ENCODE data around the gene WWTR1.

The WWTR1 gene

DNA sequence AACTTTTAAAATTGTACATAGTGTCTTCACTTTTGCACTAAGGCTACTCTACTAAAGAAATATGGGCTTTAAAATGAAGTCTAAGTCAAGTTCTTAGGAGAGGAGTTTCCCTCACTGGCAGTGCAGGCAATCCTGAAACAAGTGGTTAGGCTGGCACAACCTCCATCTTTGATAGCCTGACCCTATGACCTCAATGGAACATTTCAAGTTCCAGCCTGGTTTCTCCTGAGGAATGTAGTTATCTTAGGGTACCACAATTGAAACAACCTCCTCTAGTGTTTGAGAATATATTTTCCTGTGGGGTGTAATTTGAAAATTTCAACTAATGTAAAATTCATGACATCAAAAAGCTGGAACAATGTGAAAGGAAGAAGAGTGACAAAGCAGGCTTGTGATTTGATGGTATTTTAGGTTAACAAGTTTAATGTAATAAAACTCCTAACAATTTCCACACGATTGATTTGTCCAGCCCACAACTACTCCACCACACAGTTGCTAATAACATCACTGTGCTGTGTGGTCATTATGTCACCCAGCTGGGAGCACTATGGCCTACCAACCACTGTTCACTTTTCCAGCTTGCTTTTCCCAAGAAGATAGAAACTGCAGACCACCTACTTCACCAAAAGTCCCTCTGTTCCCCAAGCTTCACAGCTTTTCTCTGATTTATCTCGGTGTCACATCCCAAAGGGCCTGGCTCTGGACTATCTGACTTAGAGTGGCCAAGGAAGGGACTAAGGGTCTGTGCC, 1.8 kb downstream of the WWTR1 start:
- DNase-seq (ENCODE audit: low spot score): peak; percentile 35

- DNase-seq (ENCODE audit: low spot score): peak; percentile 40
Measured at GRCh38 chr3:149654188-149654601, 3.6 kb downstream of the WWTR1 start.

DNA sequence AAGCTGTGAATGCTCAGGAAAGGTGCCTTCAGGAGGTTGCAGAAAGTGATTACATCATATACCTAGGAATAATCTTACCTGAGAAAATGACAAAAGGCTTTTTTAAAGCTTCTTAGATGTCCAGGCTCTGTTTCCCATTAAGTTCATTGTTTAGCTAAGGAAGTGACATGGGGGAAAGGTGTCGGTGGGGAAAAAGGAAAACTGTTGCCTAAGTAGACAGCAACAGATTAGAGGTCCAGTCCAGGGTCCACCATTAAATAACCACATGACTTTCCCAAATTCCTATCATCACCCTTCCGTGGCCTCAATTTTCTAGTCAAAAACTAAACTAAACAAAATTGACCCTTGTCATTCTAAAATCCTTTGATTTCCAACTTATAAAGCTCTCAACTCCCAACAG, 4.3 kb downstream of the WWTR1 start:
- DNase-seq (ENCODE audit: low spot score): no peak

- DNase-seq (ENCODE audit: low spot score): no peak
Measured at GRCh38 chr3:149653136-149653535, 4.7 kb downstream of the WWTR1 start.

- DNase-seq (ENCODE audit: low spot score): no peak
Measured at GRCh38 chr3:149650828-149651227, 7.0 kb downstream of the WWTR1 start.

DNA sequence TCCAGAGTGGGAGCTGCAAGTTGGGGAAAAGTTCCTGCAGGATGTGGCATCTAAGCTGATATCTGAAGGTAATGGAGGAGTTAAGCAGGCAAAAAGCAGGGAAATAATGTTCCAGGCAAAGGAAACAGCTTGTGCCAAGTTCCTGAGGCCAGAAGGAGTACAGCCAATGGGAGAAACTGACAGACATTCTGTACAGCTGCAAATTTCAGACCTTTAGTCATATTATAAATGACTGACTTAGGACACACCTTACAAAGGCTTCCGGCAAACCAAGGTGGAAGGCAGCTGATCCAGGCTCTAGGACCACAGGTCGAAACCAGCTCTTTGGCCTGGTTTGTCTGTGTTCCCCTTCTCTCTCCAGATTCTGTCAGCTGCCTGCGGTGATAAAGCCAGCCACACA, 9.3 kb downstream of the WWTR1 start:
- no peak for DNase-seq (ENCODE audit: low spot score)

- DNase-seq (ENCODE audit: low spot score): no peak
Measured at GRCh38 chr3:149647812-149648211, 10.0 kb downstream of the WWTR1 start.

- no peak for DNase-seq (ENCODE audit: low spot score)
Measured at GRCh38 chr3:149647285-149647684, 10.5 kb downstream of the WWTR1 start.

DNA sequence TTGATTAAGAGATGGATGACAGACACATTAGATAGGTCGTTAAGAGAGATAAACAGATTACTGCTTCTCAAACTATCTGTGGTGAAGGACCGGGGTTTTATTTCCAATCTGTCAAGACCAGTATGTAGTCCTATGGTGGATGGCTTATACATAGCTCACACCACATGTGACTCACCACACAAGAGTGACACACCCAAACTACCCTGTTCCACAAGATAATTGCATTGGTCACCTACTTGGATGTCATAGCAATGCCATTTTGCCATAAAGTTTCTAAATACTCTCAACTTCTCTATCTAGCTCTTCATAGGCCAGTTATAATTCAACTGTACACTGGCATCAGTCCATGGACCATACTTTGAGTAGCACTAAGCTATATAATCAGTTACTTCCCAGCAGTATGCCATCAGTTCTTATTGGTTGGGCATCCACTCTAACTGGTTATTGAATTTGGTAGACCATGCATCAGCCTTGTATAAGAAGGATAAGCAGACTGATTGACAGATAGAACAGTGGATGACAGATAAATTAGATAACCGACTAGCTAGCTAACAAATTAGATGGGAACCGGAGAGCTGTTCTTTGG, 11.6 kb downstream of the WWTR1 start:
- DNase-seq (ENCODE audit: low spot score): no peak

- DNase-seq (ENCODE audit: low spot score): no peak
Measured at GRCh38 chr3:149643963-149644362, 13.9 kb downstream of the WWTR1 start.

DNA sequence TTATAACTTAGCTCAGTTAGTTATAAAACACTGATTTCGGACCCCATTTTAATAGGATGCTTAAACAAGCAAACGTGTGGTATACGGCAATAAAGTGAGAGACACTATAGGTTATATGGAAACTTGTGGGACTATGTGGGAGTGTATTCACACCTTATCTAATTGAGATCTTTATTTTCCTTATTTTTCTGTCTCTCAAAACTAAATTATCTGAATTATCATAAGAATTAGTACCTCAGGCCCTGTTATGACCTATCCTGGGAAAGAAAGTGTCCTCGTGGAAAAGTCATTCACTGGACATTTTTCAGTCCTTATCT, 14.4 kb downstream of the WWTR1 start:
- no peak for DNase-seq (ENCODE audit: low spot score)

DNA sequence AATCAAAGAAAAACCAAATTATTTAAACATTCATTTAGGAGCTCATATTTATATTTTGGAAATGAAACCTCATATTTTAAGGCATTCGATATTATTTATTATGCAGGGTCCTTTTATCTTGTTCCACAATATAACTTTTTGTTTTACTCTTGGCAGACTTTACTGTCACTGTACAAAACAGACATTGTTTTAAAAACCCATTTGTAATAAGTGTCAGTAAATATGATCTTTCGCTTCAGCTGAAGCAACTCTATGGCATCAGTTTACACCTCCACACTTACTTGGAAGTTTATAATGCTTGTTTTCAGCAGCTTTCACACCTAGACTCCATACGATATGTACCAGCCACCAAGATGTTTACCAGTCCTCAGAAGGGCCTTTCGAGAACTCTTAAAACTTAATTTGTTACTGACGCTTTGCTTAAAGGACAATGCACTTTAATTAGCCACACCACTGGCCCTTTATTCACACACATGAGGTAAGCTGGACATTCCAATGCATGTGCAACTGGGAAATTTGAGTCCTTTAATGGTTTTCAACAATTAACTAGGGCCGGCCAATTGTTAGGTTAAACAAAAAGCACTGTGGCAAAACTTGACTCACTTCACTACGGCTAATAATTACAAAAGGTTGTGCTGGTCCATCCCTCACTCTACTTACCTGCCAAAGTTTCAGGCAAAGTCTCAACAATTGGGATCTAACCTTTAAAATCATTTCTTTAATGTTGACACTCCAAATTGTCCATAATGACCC, 16.7 kb downstream of the WWTR1 start:
- no peak for DNase-seq (ENCODE audit: low spot score)

DNA sequence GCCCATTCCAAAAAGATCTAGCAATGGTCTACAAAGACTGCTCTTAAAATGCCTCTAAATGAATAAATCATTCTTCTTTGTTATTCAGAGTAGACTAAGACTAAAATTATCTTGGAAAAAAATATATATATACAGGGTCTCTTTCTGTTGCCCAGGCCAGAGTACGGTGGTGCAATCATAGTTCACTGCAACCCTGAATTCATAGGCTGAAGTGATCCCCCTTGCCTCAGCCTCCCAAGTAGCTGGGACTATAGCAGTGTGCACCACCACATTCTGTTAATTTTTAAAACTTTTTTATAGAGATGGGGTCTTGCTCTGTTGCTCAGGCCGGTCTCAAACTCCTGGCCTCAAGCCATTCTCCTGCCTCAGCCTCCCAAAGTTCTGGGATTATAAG, 18.7 kb downstream of the WWTR1 start:
- DNase-seq (ENCODE audit: low spot score): no peak

DNA sequence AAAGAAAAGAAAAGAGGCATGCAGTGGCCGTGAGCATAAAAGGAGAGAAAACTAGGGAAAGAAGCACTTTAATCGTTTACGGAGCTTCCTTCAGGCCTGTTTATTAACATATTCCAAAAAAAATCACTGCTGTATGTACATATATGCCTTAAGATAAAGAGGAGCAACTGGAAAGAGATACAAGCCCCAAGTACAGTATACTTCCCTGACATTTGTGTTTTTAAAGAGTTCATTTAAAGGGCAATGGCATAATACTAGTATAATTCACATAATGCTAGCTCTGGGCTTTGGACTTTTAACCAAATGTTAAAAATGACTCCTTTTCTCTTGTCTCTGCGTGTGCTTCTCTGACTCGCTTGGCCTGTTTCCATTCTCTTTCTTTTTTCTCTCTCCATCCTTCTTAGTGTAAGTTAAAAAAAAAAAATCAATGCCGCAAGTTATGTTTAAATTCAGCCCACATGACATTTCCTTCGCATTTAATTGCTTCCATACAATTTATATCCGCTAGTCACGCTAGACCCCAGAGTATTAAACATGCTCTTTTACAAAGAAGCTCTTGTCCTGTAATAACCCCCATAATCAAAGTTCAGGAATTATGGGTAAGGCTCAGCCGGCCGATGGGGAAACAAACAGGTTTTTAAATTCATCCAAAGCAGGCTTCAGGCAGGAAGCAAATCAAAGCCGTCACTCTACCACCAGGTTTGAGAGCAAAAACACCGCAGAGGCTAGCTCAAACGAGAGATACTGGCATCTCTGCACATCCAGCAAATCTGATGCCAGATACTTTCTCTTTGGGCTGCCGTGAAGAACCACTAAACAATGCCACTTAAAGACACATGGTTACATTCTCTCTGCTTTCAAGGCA, 19.4 kb downstream of the WWTR1 start:
- peak; percentile 47 for DNase-seq (ENCODE audit: low spot score)

DNA sequence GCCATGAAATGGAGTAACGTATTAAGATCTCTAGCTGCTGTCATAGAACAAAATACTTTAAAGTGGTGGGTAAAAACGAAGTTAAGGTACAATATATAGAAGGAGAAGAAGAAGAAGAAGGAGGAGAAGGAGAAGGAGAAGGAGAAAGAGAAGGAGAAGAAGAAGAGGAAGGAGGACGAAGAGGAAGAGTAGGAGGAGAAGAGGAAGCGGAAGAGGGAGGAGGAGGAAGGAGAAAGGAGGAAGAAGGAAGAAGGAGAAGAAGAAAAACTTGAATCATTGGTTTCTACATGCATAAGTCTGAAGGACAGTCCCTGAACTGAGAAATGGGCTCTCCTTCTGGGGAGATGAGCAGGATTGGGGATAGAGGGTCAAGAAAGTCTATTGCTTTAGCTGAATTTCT, 22.4 kb downstream of the WWTR1 start:
- DNase-seq (ENCODE audit: low spot score): no peak

GRCh38 chr3:149634573-149634972, 23.3 kb downstream of the WWTR1 start:
- no peak for DNase-seq (ENCODE audit: low spot score)

DNA sequence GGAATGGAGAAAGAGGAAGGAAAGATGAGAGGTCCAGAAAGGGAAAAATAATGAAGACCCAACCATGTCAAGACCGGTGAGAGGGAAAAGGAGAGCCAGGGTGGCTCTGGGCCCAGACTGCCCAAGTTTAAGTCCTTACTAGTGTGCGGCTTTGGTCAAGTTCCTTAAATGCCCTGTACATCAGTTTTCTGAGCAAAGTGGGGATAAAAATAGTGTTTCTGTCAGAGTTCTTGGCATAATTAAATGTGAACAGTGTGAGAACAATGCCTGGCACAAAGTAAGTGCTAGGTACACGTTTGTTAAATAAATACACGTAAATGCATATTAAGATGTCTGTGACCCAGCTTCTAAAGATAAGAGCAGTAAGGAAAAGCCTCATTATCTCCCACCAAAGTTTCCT, 23.8 kb downstream of the WWTR1 start:
- no peak for DNase-seq (ENCODE audit: low spot score)

GRCh38 chr3:149632225-149632624, 25.6 kb downstream of the WWTR1 start:
- DNase-seq (ENCODE audit: low spot score): no peak

DNA sequence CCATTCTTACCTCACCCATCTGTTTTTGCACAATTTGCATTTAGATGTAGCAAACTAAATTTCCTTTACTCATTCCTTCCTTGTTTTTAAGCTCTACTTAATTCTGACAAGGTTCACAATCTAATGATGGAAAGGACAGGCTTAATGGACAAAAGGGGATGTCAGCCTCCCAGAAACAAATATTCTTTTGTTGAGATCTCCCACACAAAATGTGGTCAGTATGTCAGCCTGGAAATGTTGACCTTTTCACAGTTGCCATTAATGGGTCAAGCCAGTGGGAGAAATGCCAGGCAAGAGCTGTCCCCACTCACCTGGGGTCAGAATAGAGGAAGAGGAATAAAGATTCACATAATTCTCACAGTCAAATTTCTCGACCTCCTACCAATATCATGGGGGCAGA, 27.0 kb downstream of the WWTR1 start:
- no peak for DNase-seq (ENCODE audit: low spot score)

- no peak for DNase-seq (ENCODE audit: low spot score)
Measured at GRCh38 chr3:149628957-149629670, 28.7 kb downstream of the WWTR1 start.

DNA sequence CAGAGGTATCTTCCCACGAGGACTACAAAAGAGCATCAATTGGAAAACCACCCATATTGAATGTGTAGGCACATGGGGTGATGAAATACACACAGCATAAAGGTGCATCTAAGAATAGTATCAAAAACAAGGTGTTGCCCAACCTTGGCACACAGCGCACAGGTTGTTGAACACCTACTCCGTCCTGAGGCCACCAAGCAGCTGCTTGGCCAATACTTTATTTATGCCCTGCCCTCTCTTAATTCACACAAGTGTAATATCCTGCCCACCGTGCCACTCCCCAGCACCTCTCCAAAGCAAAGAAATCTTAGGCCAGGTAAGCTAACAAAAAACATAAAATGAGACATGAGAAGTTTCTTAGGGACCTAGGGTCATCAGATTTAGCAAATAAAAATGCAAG, 31.2 kb downstream of the WWTR1 start:
- DNase-seq (ENCODE audit: low spot score): no peak

GRCh38 chr3:149625795-149626194, 32.0 kb downstream of the WWTR1 start:
- DNase-seq (ENCODE audit: low spot score): no peak

Data from GM03348 (cell line).